ENCODE results near the gene GLRA3.

GRCh38 chr4:174794543-174795094 lies 34.4 kb downstream of the GLRA3 start:
- TF ChIP-seq CTCF (IDR thresholded peaks at IDR 0.05) (no peak), POLR2A (IDR thresholded peaks at IDR 0.05) (no peak)

Measured in lower leg skin (tissue), 3 donors.